AG04450 (cell line): ENCODE results near the gene SMAP2. TPM values are rescaled to one million over a fixed set of nuclear protein-coding genes. Genes with fewer than 3 reads are reported as not detected.

Experiments
- CTCF ChIA-PET: fragments of 300-600, 350-600 bp; formaldehyde crosslinking; extraction: SDS; loops from one replicate; lab custom pipeline; 2022; ENCODE audit warnings: antibody characterized with exemption, inconsistent platforms; lab: Charles Lee
- POLR2A ChIA-PET: fragments of 350-600 bp; formaldehyde crosslinking; extraction: SDS; loops from one replicate; lab custom pipeline; 2021; ENCODE audit warnings: antibody characterized with exemption, inconsistent platforms; lab: Yijun Ruan, JAX
- DNase-seq: peaks from one replicate; pipeline ENCODE4 v3.0.0-alpha.2; 2011; ENCODE audit warnings: low read depth, low spot score
- H3K27ac ChIP-seq: one replicate; pipeline ENCODE4 v1.5.1; 2012; ENCODE audit warnings: low read depth, low read length, control low read depth
- H3K27me3 ChIP-seq: one replicate; pipeline ENCODE4 v1.6.0; 2012; ENCODE audit warnings: low read length; ENCODE audit not compliant: control insufficient read depth, insufficient read depth
- H3K4me3 ChIP-seq: 2 replicates; pipeline ENCODE4 v1.5.1; 2011; ENCODE audit warnings: mild to moderate bottlenecking, low read depth, low read length, control low read depth
- H3K9me3 ChIP-seq: 2 replicates; pipeline ENCODE4 v1.5.1; 2012; ENCODE audit warnings: low read length; ENCODE audit not compliant: control insufficient read depth, insufficient read depth
- polyA plus RNA-seq: library from polyadenylated mRNA; depleted of rRNA; stranded (reverse); fragments of >200 nt; gene quantifications from 2 replicates; pipeline ENCODE4 v1.2.3, GENCODE V29; 2011
- TF ChIP-seq, protein P1 (sequence below): IDR thresholded peaks from 2 replicates; pipeline ENCODE4 v1.5.1; 2011; ENCODE audit warnings: low read depth, low read length, control low read depth, inconsistent platforms

The SMAP2 gene
- polyA plus RNA-seq, 1 experiment: 22.5 TPM

DNA sequence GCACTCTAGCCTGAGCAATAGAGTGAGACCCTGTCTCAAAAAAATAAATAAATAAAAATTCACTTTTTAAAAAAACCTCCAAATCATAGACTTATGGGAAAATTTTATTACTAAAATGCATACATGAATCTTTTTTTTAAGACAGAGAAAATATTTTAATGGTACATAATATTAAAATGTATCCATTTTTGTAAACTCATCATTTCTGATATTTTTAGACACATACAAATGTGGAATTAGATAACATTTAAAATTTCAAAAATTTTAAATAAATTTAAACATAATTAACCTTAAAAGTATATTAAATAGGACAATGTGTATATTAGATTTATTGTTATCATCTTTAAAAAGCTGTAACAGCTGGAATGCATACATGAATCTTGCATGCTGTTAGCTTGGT is 33.9 kb downstream of the SMAP2 start:
- TF ChIP-seq, protein P1, sequence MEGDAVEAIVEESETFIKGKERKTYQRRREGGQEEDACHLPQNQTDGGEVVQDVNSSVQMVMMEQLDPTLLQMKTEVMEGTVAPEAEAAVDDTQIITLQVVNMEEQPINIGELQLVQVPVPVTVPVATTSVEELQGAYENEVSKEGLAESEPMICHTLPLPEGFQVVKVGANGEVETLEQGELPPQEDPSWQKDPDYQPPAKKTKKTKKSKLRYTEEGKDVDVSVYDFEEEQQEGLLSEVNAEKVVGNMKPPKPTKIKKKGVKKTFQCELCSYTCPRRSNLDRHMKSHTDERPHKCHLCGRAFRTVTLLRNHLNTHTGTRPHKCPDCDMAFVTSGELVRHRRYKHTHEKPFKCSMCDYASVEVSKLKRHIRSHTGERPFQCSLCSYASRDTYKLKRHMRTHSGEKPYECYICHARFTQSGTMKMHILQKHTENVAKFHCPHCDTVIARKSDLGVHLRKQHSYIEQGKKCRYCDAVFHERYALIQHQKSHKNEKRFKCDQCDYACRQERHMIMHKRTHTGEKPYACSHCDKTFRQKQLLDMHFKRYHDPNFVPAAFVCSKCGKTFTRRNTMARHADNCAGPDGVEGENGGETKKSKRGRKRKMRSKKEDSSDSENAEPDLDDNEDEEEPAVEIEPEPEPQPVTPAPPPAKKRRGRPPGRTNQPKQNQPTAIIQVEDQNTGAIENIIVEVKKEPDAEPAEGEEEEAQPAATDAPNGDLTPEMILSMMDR: no peak
- POLR2A ChIA-PET: interaction anchor here (0.6 kb wide), 1 partner anchor 1969 kb away, joined by 3 read pairs; no protein-coding TSS in a partner anchor
- H3K27me3 ChIP-seq: no peaks in the 10 kb centered on the region
- CTCF ChIA-PET: interaction anchor here (0.6 to 2.6 kb wide), 8 partner anchors 25 to 264 kb away, joined by 3 to 25 read pairs (median 6); no protein-coding TSS in a partner anchor
- no peak overlapping the region for H3K4me3 ChIP-seq
- H3K9me3 ChIP-seq: no peaks in the 10 kb centered on the region
- DNase-seq: no peak
- H3K27ac ChIP-seq: no peak overlapping the region

DNA sequence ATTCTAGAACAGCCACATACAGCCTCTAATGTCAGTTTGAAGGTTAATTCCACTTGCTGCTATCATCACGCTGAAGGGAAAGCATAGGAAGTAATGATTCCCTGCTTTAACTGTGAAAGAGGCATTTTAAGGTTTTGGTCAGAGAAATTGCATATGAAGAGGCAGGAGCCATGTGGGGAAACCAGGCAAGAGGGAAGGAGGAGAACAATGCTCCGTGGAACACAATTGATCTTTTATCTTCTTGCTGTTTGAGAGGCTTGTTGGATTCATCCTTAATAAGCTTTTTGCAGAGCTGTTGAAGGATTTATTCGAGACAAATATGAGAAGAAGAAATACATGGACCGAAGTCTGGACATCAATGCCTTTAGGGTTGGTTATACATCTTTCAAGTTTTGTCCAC is 35.9 kb downstream of the SMAP2 start:
- Histone ChIP-seq H3K4me3 (no peak overlapping the region), H3K9me3 (no peaks in the 10 kb centered on the region), H3K27me3 (no peaks in the 10 kb centered on the region), H3K27ac (no peak overlapping the region)
- no peak for DNase-seq
- CTCF ChIA-PET: no interaction called here
- POLR2A ChIA-PET: interaction anchor here (0.6 kb wide), 1 partner anchor 60 kb away, joined by 4 read pairs; no protein-coding TSS in a partner anchor
- TF ChIP-seq, protein P1: no peak

DNA sequence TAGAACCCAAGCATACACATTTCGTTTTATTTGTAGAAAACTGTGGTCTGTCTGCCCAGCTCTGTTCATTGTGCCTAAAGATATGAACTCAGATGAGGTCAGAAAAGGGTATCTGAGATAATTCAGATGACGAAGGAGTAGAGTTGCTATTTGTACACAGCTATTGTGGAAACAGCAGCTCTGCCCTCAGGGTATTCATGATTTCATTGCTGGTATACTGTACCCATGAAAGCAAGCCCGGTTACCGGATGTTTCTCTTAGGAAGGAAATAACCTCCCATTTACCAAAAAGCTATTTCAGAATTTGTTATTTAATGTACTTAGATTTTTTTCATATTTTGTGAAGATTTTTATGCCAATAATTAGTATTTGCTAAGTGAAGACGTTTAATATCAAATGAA is 37.8 kb downstream of the SMAP2 start:
- POLR2A ChIA-PET: no interaction called here
- no peak overlapping the region for H3K27ac ChIP-seq
- CTCF ChIA-PET: interaction anchor here (0.5 to 2.1 kb wide), 7 partner anchors 27 to 267 kb away, joined by 3 to 8 read pairs (median 3); no protein-coding TSS in a partner anchor

DNA sequence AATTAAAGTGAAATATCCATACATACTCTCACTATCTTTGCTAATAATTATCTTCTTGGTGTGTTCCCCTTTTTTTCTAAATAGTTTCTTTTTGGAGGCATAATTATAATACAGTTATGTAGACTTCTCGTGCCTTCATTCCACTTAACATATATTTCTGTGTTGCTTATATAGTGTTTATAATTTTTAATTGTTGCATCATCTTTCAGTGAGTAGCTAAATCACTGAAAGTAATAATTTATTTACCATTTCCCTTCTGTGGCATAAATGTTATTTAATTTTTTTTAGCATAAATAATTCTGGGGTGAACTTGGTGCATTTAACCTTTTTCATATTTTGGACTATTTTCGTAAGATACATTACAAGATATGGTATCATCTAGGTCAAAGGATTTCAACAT is 38.3 kb downstream of the SMAP2 start:
- DNase-seq: no peak
- H3K9me3 ChIP-seq: no peaks in the 10 kb centered on the region
- no peak overlapping the region for H3K27ac ChIP-seq
- ChIA-PET POLR2A (no interaction called here), CTCF (interaction anchor here (0.8 to 2.1 kb wide), 5 partner anchors 26 to 268 kb away, joined by 3 to 8 read pairs (median 4); no protein-coding TSS in a partner anchor)
- TF ChIP-seq, protein P1: no peak
- no peaks in the 10 kb centered on the region for H3K27me3 ChIP-seq
- H3K4me3 ChIP-seq: no peak overlapping the region

More for the DNA sequence above, 37.8 kb downstream of the SMAP2 start:
- DNase-seq: no peak
- H3K27me3 ChIP-seq: no peaks in the 10 kb centered on the region
- no peak overlapping the region for H3K4me3 ChIP-seq
- TF ChIP-seq, protein P1: no peak
- H3K9me3 ChIP-seq: no peaks in the 10 kb centered on the region

DNA sequence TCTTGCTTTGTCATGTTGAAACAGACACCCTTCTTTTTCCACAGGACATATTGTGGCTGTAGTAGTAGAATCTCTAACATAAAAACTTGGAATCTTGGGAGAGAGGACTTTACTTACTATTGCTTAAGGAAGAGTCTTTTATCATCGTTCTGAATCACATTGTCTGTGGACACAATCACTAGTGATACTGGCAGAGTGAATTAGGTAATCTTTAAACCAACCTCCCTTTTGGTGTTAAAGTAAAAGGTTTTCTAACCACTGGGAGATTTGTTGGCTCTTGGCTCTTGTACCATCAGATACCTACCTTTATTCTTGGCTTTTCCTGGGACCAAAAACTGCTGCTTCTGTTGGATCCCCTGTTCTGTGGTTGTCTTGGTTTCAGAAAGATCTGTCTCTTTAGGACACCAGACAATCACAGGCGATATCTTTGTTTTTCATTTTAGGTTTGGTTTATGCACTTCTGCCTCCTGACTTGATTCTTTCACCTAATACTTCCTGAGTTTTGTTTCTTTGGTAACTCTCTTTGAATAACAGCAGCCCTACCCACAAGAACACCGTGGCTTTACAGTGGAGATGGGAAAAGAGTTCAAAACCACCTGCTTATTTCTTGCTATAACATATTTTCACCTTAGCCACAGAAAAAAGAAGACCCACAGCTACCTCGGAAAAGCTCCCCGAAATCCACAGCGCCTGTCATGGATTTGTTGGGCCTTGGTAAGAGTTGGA is 40.2 kb downstream of the SMAP2 start:
- ChIA-PET CTCF (no interaction called here), POLR2A (no interaction called here)
- no peak for DNase-seq
- H3K27ac ChIP-seq: no peak overlapping the region
- H3K9me3 ChIP-seq: no peaks in the 10 kb centered on the region
- TF ChIP-seq, protein P1: no peak
- H3K4me3 ChIP-seq: no peak overlapping the region
- no peaks in the 10 kb centered on the region for H3K27me3 ChIP-seq
